ENCODE results near the gene SLC1A3.
A peak's percentile ranks its signal among the peaks of the same experiment; 100 is the strongest.

SLC1A3 gene

GRCh38 chr5:36690041-36690961 is 83.9 kb downstream of the SLC1A3 start:
- DNase-seq: peak; percentile 91 to 98

- no peak for DNase-seq
These were observed 84.8 kb downstream of the SLC1A3 start for GRCh38 chr5:36691226-36691625.

- peak in 1 of 2 experiments; percentile 43 for DNase-seq
These were observed 85.4 kb downstream of the SLC1A3 start for GRCh38 chr5:36691696-36692371.

GRCh38 chr5:36692791-36693763 is 86.7 kb downstream of the SLC1A3 start:
- DNase-seq: peak; percentile 58 to 90

- no peak for DNase-seq
These were observed 87.9 kb downstream of the SLC1A3 start for GRCh38 chr5:36694351-36694750.

GRCh38 chr5:36696059-36696673 is 89.8 kb downstream of the SLC1A3 start:
- peak; percentile 43 to 93 for DNase-seq

- DNase-seq: no peak
These were observed 91.6 kb downstream of the SLC1A3 start for GRCh38 chr5:36698031-36698430.

- no peak for DNase-seq
These were observed 94.8 kb downstream of the SLC1A3 start for GRCh38 chr5:36701085-36701698.

GRCh38 chr5:36703245-36703860 is 96.9 kb downstream of the SLC1A3 start:
- no peak for DNase-seq

- no peak for DNase-seq
These were observed 97.7 kb downstream of the SLC1A3 start for GRCh38 chr5:36704131-36704530.

GRCh38 chr5:36705055-36705454 is 98.6 kb downstream of the SLC1A3 start:
- DNase-seq: no peak

- no peak for DNase-seq
These were observed 100.3 kb downstream of the SLC1A3 start for GRCh38 chr5:36706662-36707061.

- DNase-seq: peak in 1 of 2 experiments; percentile 27
These were observed 102.6 kb downstream of the SLC1A3 start for GRCh38 chr5:36708996-36709395.

GRCh38 chr5:36710039-36710438 is 103.6 kb downstream of the SLC1A3 start:
- no peak for DNase-seq

- no peak for DNase-seq
These were observed 106.3 kb downstream of the SLC1A3 start for GRCh38 chr5:36712706-36713105.

GRCh38 chr5:36713541-36713940 is 107.1 kb downstream of the SLC1A3 start:
- no peak for DNase-seq

- no peak for DNase-seq
These were observed 110.8 kb downstream of the SLC1A3 start for GRCh38 chr5:36717131-36717695.

GRCh38 chr5:36719282-36719681 is 112.9 kb downstream of the SLC1A3 start:
- DNase-seq: no peak

- DNase-seq: peak; percentile 84 to 87
These were observed 114.3 kb downstream of the SLC1A3 start for GRCh38 chr5:36720688-36721087.

- DNase-seq: no peak
These were observed 115.3 kb downstream of the SLC1A3 start for GRCh38 chr5:36721664-36722235.

GRCh38 chr5:36722900-36723299 is 116.5 kb downstream of the SLC1A3 start:
- no peak for DNase-seq

Data from NCI-H526 (cell line).